ENCODE data around the gene RDH5.

DNA sequence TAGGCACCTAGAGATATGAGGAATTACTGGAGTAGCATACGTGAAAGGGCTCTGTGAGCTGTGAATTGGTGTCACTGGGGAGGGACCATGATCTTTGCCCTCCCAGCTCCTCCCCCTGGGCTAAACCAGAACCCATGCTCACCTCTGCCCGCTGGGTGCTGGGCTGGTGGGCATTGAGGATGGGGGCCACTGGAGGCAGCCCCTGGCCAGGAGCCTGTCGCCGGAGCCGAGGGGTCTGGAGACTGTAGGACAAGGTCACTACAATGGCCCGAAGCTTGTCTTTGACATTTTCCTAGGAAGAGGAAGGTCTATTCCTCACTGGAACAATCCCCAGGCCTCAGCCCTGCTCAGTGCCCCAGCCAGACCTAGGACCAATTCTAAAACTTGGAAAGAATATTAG lies 24.1 kb upstream of the RDH5 start:
- TF ChIP-seq, protein P1, sequence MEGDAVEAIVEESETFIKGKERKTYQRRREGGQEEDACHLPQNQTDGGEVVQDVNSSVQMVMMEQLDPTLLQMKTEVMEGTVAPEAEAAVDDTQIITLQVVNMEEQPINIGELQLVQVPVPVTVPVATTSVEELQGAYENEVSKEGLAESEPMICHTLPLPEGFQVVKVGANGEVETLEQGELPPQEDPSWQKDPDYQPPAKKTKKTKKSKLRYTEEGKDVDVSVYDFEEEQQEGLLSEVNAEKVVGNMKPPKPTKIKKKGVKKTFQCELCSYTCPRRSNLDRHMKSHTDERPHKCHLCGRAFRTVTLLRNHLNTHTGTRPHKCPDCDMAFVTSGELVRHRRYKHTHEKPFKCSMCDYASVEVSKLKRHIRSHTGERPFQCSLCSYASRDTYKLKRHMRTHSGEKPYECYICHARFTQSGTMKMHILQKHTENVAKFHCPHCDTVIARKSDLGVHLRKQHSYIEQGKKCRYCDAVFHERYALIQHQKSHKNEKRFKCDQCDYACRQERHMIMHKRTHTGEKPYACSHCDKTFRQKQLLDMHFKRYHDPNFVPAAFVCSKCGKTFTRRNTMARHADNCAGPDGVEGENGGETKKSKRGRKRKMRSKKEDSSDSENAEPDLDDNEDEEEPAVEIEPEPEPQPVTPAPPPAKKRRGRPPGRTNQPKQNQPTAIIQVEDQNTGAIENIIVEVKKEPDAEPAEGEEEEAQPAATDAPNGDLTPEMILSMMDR (conservative IDR thresholded peaks at IDR 0.05; ENCODE audit: low read depth, low read length) = no peak
- no peak for TF ChIP-seq EZH2phosphoT487 (IDR thresholded peaks at IDR 0.05; ENCODE audit: borderline replicate concordance, low read length)
- TF ChIP-seq EZH2 (IDR thresholded peaks at IDR 0.05; ENCODE audit: low read length, unreplicated experiment) = no peak

Data from PC-3 (cell line).